Dermis blood vessel endothelial cell (primary cell): ENCODE data around the gene TRIM33. TPM values are rescaled to one million over a fixed set of nuclear protein-coding genes. Genes with fewer than 3 reads are reported as not detected.
"Not testable (repeated sequence)": the region's sequence is repeated elsewhere in the genome, so short reads cannot be mapped to it uniquely, and the experiment has no call there.

Experiments used
- DNase-seq: peaks from one replicate; pipeline ENCODE4 v3.0.0; 2010
- total RNA-seq: library from RNA; depleted of rRNA; stranded (reverse); fragments of >200 nt; gene quantifications from 2 replicates; pipeline ENCODE4 v1.2.3, GENCODE V29; 2014

The TRIM33 gene
- total RNA-seq, 1 donor from 2014 or later, result 33.9 TPM

GRCh38 chr1:114466334-114467014 is 44.5 kb downstream of the TRIM33 start:
- no peak for DNase-seq

GRCh38 chr1:114462963-114463362 is 48.0 kb downstream of the TRIM33 start:
- no peak for DNase-seq

- no peak for DNase-seq
Measured at GRCh38 chr1:114462341-114462740, 48.7 kb downstream of the TRIM33 start.

GRCh38 chr1:114458237-114458777 is 52.7 kb downstream of the TRIM33 start:
- DNase-seq, result peak; percentile 68

- DNase-seq, result no peak
Measured at GRCh38 chr1:114457675-114458236, 53.2 kb downstream of the TRIM33 start.

GRCh38 chr1:114456586-114456985 is 54.4 kb downstream of the TRIM33 start:
- DNase-seq, result no peak

- DNase-seq, result no peak
Measured at GRCh38 chr1:114455102-114455785, 55.8 kb downstream of the TRIM33 start.

- no peak for DNase-seq
Measured at GRCh38 chr1:114454539-114454938, 56.5 kb downstream of the TRIM33 start.

GRCh38 chr1:114453361-114453784 is 57.6 kb downstream of the TRIM33 start:
- no peak for DNase-seq

- DNase-seq, result peak; percentile 71
Measured at GRCh38 chr1:114448370-114449036, 62.5 kb downstream of the TRIM33 start.

- DNase-seq, result no peak
Measured at GRCh38 chr1:114446198-114446597, 64.8 kb downstream of the TRIM33 start.

GRCh38 chr1:114443226-114443625 is 67.8 kb downstream of the TRIM33 start:
- not testable (repeated sequence) for DNase-seq

- DNase-seq, result no peak
Measured at GRCh38 chr1:114441332-114441731, 69.7 kb downstream of the TRIM33 start.

- DNase-seq, result no peak
Measured at GRCh38 chr1:114439369-114439768, 71.6 kb downstream of the TRIM33 start.

GRCh38 chr1:114437812-114438211 is 73.2 kb downstream of the TRIM33 start:
- no peak for DNase-seq

GRCh38 chr1:114436799-114437198 is 74.2 kb downstream of the TRIM33 start:
- DNase-seq, result no peak

- no peak for DNase-seq
Measured at GRCh38 chr1:114435088-114435715, 75.8 kb downstream of the TRIM33 start.

- DNase-seq, result no peak
Measured at GRCh38 chr1:114431026-114431425, 80.0 kb downstream of the TRIM33 start.

GRCh38 chr1:114428083-114428754 is 82.8 kb downstream of the TRIM33 start:
- peak; percentile 50 for DNase-seq

GRCh38 chr1:114427612-114428011 is 83.4 kb downstream of the TRIM33 start:
- DNase-seq, result no peak

GRCh38 chr1:114423455-114423854 is 87.5 kb downstream of the TRIM33 start:
- DNase-seq, result no peak

- not testable (repeated sequence) for DNase-seq
Measured at GRCh38 chr1:114418948-114419347, 92.1 kb downstream of the TRIM33 start.
